ENCODE results near the gene ZFP36. TPM values are rescaled to one million over a fixed set of nuclear protein-coding genes. Genes with fewer than 3 reads are reported as not detected.
"Not testable (repeated sequence)": the region's sequence is repeated elsewhere in the genome, so short reads cannot be mapped to it uniquely, and the experiment has no call there.

ZFP36 gene
- total RNA-seq, 1 donor from 2014 or later: 3.1 TPM

DNA sequence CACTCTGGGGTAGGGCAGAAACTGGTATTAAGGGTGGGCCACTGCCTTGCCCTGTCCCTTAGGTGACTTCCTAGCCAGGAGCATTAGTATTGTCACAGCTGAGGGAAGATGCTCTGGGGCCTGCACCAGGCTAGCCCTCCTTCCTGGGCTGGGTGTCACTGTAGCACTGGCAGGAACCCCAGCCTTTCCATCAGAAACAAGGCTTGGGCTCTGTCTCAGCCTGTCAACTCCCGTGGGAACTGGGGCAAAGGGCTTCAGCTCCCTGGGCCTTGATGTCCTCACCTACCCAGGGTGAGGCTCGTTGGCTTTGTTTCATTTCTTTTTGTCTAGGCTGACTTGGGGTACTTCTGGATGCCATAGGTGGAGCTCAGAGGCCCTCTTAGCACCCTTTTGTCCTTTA, 33.7 kb upstream of the ZFP36 start:
- Histone ChIP-seq H3K9me3 (ENCODE audit: control insufficient read depth in 3 of 3, low read length in 3 of 3) (no peaks in the 10 kb centered on the region), H3K36me3 (ENCODE audit: control insufficient read depth in 3 of 3, insufficient read depth in 3 of 3, low read length in 3 of 3) (peaks cover 54 to 61% (median 59%) of the 10 kb centered on the region in 3 donors), H3K4me3 (ENCODE audit: low read length in 3 of 3) (peak overlapping the region in 1 of 3 donors; percentile 55), H3K4me1 (ENCODE audit: control insufficient read depth in 3 of 3, insufficient read depth in 3 of 3, low read length in 3 of 3) (peaks cover 18 to 22% (median 20%) of the 10 kb centered on the region in 3 donors), H3K9ac (ENCODE audit: low read depth in 1 of 3, low read length in 3 of 3) (peak overlapping the region; percentile 63 to 80 (median 75)), H3K27ac (ENCODE audit: low read depth, low read length) (peak overlapping the region; percentile 88), H3K27me3 (ENCODE audit: control insufficient read depth in 3 of 3, insufficient read depth in 3 of 3, low read length in 3 of 3) (no peaks in the 10 kb centered on the region)

DNA sequence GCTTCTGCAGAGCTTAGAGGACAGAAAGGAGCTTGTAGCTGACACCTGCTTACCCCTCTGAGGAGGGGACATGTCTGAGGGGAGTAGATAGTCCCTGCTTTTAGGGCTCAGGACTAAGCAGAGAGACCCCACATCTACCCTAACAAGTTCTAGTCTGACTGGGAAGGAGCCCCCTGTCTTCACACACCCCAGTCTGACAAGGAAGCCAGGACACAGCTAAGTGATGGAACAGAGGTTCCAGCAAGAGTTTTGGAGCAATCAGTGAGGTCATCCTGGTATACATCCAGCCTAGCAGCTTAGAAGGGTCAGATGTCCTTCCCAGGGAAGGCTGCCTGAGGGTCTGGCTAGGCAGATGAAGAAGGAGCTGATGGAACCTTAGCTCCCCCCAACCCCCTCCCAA, 30.7 kb upstream of the ZFP36 start:
- H3K4me1 ChIP-seq (ENCODE audit: control insufficient read depth in 3 of 3, insufficient read depth in 3 of 3, low read length in 3 of 3): peaks cover 18 to 32% (median 22%) of the 10 kb centered on the region in 3 donors
- peaks cover 62 to 68% (median 64%) of the 10 kb centered on the region in 3 donors for H3K36me3 ChIP-seq (ENCODE audit: control insufficient read depth in 3 of 3, insufficient read depth in 3 of 3, low read length in 3 of 3)
- no peaks in the 10 kb centered on the region for H3K9me3 ChIP-seq (ENCODE audit: control insufficient read depth in 3 of 3, low read length in 3 of 3)
- H3K4me3 ChIP-seq (ENCODE audit: low read length in 3 of 3): no peak overlapping the region
- no peak overlapping the region for H3K9ac ChIP-seq (ENCODE audit: low read depth in 1 of 3, low read length in 3 of 3)
- no peaks in the 10 kb centered on the region for H3K27me3 ChIP-seq (ENCODE audit: control insufficient read depth in 3 of 3, insufficient read depth in 3 of 3, low read length in 3 of 3)
- H3K27ac ChIP-seq (ENCODE audit: low read depth, low read length): no peak overlapping the region

DNA sequence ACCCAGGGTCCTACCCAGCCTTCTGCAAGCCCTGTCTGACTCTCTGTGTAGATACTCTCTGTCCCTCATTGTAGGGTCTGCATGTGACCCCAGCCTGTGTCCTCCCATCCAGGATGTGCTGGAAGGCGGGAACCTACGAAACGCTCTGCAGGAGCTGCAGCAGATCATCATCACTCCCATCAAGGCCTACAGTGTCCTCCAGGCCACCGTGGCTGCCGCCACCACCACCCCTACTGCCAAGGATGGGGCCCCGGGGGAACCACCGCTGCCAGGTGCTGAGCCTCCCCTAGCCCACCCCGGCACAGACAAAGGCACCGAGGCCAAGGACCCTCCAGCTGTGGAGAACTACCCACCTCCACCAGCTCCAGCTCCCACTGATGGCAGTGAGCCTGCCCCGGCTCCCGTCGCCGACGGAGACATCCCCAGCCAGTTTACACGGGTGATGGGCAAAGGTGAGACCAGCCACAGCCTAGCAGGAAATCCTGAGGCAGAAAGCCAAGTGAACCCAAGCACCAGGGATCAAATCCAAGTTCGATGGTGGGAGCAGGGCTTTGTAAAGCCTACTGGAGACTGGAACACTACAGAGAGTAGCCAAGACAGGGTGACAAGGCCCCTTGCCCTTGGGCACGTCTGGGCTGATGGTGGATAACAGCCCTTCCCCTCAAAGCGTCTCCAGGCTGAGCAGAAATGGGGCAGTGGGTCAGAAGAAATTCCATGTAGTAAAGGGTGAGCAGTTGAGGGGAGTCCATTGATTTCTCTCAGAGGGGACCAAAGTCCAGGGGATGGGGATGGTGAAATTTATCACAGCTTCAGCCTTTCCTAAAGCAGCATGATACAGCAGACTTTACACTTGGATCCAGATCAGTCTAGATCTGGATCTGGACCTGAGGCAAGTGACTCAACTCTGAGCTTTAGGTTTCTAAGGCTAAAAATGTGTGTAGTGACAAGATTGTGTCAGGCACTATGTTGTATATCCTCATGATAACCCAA, 29.0 kb upstream of the ZFP36 start:
- Histone ChIP-seq H3K9ac (ENCODE audit: low read depth in 1 of 3, low read length in 3 of 3) (no peak overlapping the region), H3K36me3 (ENCODE audit: control insufficient read depth in 3 of 3, insufficient read depth in 3 of 3, low read length in 3 of 3) (peaks cover 72 to 77% (median 75%) of the 10 kb centered on the region in 3 donors), H3K9me3 (ENCODE audit: control insufficient read depth in 3 of 3, low read length in 3 of 3) (no peaks in the 10 kb centered on the region), H3K27me3 (ENCODE audit: control insufficient read depth in 3 of 3, insufficient read depth in 3 of 3, low read length in 3 of 3) (no peaks in the 10 kb centered on the region), H3K27ac (ENCODE audit: low read depth, low read length) (no peak overlapping the region), H3K4me3 (ENCODE audit: low read length in 3 of 3) (no peak overlapping the region), H3K4me1 (ENCODE audit: control insufficient read depth in 3 of 3, insufficient read depth in 3 of 3, low read length in 3 of 3) (peaks cover 9 to 23% (median 12%) of the 10 kb centered on the region in 3 donors)

DNA sequence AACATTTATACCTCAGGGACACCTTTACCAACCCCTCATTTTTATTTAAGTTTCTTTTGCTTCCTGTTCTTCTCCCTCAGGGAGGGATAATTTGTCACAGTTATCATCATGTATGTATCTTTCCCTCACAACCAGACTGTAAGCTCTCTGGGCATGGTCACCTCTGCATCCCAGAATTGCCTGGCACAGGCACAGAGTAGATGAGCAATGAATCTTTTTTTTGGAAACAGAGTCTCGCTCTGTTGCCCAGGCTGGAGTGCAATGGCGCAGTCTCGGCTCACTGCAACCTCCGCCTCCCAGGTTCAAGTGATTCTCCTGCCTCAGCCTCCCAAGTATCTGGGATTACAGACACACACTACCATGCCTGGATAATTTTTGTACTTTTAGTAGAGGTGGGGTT, 27.3 kb upstream of the ZFP36 start:
- Histone ChIP-seq H3K4me1 (ENCODE audit: control insufficient read depth in 3 of 3, insufficient read depth in 3 of 3, low read length in 3 of 3) (peaks cover 0 to 14% (median 4%) of the 10 kb centered on the region in 3 donors), H3K36me3 (ENCODE audit: control insufficient read depth in 3 of 3, insufficient read depth in 3 of 3, low read length in 3 of 3) (peaks cover 80 to 83% (median 82%) of the 10 kb centered on the region in 3 donors)
- H3K9ac ChIP-seq (ENCODE audit: low read depth in 1 of 3, low read length in 3 of 3); H3K27me3 ChIP-seq (ENCODE audit: control insufficient read depth in 3 of 3, insufficient read depth in 3 of 3, low read length in 3 of 3); H3K4me3 ChIP-seq (ENCODE audit: low read length in 3 of 3); H3K27ac ChIP-seq (ENCODE audit: low read depth, low read length); H3K9me3 ChIP-seq (ENCODE audit: control insufficient read depth in 3 of 3, low read length in 3 of 3): not testable (repeated sequence)

DNA sequence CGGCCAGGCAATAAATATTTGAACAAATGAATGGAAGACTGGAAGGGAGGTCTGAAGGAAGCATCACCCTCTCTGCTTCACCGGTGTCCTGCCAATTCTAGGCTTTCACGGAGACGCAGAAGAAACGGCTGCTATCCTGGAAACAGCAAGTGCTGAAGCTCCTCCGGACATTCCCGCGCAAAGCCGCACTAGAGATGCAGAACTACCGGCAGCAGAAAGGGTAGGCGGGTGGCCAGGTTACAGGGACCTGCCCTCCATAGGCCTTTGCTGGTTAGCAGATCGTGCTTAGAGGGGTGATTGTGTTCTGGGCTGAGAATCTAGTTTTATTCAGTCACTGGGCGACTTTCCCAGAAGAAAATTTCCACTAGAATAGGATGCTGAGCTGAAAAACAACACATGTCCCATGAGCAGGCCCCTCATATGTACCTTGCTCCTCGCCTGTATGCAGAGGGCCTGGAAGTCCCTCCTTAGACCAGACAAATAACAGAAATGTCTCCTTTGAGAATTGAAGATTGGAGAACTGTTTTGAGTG, 26.7 kb upstream of the ZFP36 start:
- H3K9ac ChIP-seq (ENCODE audit: low read depth in 1 of 3, low read length in 3 of 3): no peak overlapping the region
- peaks cover 0 to 14% (median 4%) of the 10 kb centered on the region in 3 donors for H3K4me1 ChIP-seq (ENCODE audit: control insufficient read depth in 3 of 3, insufficient read depth in 3 of 3, low read length in 3 of 3)
- H3K27ac ChIP-seq (ENCODE audit: low read depth, low read length): no peak overlapping the region
- H3K4me3 ChIP-seq (ENCODE audit: low read length in 3 of 3): no peak overlapping the region
- peaks cover 82 to 85% (median 83%) of the 10 kb centered on the region in 3 donors for H3K36me3 ChIP-seq (ENCODE audit: control insufficient read depth in 3 of 3, insufficient read depth in 3 of 3, low read length in 3 of 3)
- H3K9me3 ChIP-seq (ENCODE audit: control insufficient read depth in 3 of 3, low read length in 3 of 3): no peaks in the 10 kb centered on the region
- H3K27me3 ChIP-seq (ENCODE audit: control insufficient read depth in 3 of 3, insufficient read depth in 3 of 3, low read length in 3 of 3): no peaks in the 10 kb centered on the region

DNA sequence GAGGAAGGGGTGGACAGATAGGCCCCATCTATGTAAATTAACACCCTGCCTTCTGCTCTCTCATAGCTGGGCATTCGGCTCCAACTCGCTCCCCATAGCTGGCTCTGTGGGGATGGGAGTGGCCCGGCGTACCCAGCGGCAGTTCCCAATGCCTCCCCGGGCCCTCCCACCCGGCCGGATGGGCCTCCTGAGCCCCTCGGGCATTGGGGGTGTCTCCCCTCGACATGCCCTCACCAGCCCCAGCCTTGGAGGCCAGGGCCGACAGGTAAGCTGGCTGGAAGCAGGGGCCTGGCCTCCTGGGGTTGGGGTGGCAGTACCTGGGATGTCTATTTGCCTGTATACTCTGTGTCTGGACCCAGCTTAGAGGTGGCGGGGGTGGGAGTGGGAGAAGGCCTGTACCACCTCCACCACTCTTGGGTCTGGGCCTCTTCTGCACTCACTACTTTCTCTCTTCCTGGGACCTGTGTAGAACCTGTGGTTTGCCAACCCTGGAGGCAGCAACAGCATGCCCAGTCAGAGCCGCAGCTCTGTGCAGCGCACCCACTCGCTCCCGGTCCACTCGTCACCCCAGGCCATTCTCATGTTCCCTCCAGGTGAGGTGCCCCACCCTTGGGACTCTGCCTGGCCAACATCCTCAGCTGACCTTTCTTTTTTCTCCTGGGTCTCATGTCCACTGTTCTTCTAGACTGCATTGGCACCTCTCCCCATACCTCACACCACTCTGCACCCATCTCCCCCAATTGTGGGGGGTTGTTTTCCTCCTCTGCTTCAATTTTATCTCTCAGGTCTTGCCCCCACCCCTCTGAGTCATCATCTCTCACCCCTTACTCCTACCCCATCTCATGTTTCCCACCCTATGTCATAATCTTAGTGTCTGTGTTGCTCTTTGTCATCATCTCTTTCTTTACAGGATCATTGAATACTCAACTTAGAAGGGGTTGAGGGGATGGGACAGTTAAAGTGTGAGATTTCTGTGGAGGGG, 25.8 kb upstream of the ZFP36 start:
- Histone ChIP-seq H3K36me3 (ENCODE audit: control insufficient read depth in 3 of 3, insufficient read depth in 3 of 3, low read length in 3 of 3) (peaks cover 79 to 81% (median 81%) of the 10 kb centered on the region in 3 donors), H3K4me1 (ENCODE audit: control insufficient read depth in 3 of 3, insufficient read depth in 3 of 3, low read length in 3 of 3) (peaks cover 0 to 14% (median 4%) of the 10 kb centered on the region in 3 donors), H3K27me3 (ENCODE audit: control insufficient read depth in 3 of 3, insufficient read depth in 3 of 3, low read length in 3 of 3) (no peaks in the 10 kb centered on the region), H3K4me3 (ENCODE audit: low read length in 3 of 3) (no peak overlapping the region), H3K27ac (ENCODE audit: low read depth, low read length) (no peak overlapping the region), H3K9me3 (ENCODE audit: control insufficient read depth in 3 of 3, low read length in 3 of 3) (no peaks in the 10 kb centered on the region), H3K9ac (ENCODE audit: low read depth in 1 of 3, low read length in 3 of 3) (no peak overlapping the region)

DNA sequence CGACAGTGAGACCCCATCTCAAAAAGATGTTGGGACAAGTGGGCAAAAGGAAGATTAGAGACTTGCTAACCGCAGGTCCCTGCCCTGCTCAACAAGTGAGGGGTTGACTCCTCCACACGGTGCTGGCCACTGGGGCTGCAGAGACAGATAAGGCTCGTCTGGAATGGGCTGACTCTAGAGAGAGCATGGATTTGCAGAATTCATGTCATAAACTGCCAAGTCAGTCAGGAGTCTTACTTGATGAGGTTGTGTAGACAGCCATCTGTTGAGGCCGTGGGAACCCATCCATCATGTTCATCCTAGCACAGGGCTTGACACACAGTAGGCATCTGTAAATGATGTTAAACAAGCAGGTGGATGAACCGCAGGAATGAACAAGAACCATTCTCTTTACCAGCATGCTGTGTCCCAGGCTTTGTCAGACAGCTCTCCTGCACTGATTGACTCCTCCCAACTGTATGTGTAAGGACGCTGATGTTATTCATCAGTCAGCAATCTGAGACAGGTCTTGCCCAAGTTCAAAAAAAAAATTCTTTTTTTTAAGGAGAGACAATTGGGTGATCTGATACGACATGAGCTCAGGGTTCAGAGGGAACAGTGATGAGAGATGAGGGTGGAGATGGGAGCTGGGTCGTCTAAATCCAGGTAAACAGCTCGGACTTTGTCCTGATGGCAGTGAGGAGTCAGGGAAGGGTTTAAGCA, 24.6 kb upstream of the ZFP36 start:
- Histone ChIP-seq H3K4me3 (ENCODE audit: low read length in 3 of 3) (no peak overlapping the region), H3K4me1 (ENCODE audit: control insufficient read depth in 3 of 3, insufficient read depth in 3 of 3, low read length in 3 of 3) (peaks cover 0 to 14% (median 4%) of the 10 kb centered on the region in 3 donors), H3K27me3 (ENCODE audit: control insufficient read depth in 3 of 3, insufficient read depth in 3 of 3, low read length in 3 of 3) (no peaks in the 10 kb centered on the region)

DNA sequence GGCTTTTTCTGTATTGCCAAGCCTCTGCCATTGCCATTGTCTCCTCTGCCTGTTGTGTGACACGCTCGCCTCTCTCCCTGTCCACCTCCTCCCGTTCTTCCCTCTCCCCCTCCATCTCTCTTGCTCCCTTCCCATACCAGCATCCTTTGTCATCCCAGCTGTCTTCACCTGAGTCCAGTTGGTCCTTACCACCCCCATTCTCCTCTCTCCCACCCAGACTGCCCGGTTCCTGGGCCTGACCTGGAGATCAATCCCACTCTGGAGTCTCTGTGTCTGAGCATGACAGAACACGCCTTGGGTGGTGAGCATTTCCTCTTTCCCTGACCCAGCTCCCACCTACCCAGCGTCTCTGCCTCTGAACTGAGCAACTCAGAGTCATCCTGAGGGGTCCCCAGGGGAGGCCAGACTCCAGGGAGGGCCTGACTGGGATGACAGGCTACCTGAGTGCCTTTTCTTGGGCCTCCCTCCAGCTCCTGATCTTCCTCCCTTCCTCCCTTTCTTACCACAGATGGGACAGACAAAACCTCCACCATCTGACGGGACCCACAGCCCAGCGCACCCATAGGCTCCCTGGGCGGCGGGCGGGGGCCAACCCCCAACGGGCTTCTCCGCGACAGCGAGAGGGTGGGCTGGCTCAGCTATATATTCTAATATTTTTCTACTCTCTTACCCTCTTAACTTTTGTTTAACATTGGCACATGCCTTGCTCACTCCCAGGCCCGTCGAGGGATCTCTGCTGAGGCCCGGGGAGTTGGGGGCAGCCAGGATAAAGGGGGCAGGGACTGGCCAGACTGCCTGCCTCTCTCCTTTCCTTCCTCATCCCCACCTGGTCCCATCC, 23.4 kb upstream of the ZFP36 start:
- Histone ChIP-seq H3K36me3 (ENCODE audit: control insufficient read depth in 3 of 3, insufficient read depth in 3 of 3, low read length in 3 of 3) (peaks cover 75 to 80% (median 77%) of the 10 kb centered on the region in 3 donors), H3K9me3 (ENCODE audit: control insufficient read depth in 3 of 3, low read length in 3 of 3) (no peaks in the 10 kb centered on the region), H3K4me1 (ENCODE audit: control insufficient read depth in 3 of 3, insufficient read depth in 3 of 3, low read length in 3 of 3) (peaks cover 0 to 9% (median 0%) of the 10 kb centered on the region in 3 donors), H3K27ac (ENCODE audit: low read depth, low read length) (no peak overlapping the region), H3K9ac (ENCODE audit: low read depth in 1 of 3, low read length in 3 of 3) (no peak overlapping the region), H3K4me3 (ENCODE audit: low read length in 3 of 3) (no peak overlapping the region), H3K27me3 (ENCODE audit: control insufficient read depth in 3 of 3, insufficient read depth in 3 of 3, low read length in 3 of 3) (no peaks in the 10 kb centered on the region)

More for the DNA sequence above, 24.6 kb upstream of the ZFP36 start:
- Histone ChIP-seq H3K36me3 (ENCODE audit: control insufficient read depth in 3 of 3, insufficient read depth in 3 of 3, low read length in 3 of 3) (peaks cover 79 to 81% (median 80%) of the 10 kb centered on the region in 3 donors), H3K9ac (ENCODE audit: low read depth in 1 of 3, low read length in 3 of 3) (no peak overlapping the region), H3K9me3 (ENCODE audit: control insufficient read depth in 3 of 3, low read length in 3 of 3) (no peaks in the 10 kb centered on the region), H3K27ac (ENCODE audit: low read depth, low read length) (no peak overlapping the region)
